GM20431 (cell line): Measurements from ENCODE around the gene TACR2.

Experiments used
- in situ Hi-C: fragments of 300-500 bp; cut with MseI, MboI; formaldehyde crosslinking; loops from one replicate; pipeline ENCODE4 v1.15.0; 2020; ENCODE audit warnings: low sequenced_read_pairs; ENCODE audit not compliant: unreplicated experiment

TACR2 gene

DNA sequence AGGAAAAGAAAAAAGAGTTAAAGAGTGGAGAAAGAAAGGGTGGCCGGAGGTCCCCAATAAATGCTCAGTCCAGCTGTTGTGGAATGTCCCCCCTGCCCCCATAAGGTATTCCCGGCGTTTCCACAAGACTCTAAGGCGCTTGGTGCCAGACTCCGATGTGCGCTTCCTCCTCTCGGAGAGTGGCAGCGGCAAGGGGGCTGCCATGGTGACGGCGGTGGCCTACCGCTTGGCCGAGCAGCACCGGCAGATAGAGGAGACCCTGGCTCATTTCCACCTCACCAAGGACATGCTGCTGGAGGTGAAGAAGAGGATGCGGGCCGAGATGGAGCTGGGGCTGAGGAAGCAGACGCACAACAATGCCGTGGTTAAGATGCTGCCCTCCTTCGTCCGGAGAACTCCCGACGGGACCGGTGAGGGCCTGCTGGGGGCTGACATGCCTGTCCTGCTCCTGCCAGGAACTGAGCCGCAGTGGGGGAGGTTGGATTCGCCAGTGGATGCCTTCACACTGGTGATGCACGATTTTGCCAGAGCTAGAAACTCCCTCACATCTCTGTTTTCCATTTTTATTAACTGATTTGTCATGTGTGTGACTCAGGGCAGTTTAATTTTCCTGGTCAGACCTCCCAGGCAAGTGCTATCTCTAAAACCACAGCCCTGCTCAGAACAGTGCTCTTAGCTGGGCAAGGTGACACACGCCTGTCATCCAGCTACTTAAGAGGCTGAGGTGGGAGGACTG lies 34.2 kb downstream of the TACR2 start:
- in situ Hi-C loops = loop anchor here (25.0 kb wide), 1 partner anchor 370 kb away; no protein-coding TSS in a partner anchor

DNA sequence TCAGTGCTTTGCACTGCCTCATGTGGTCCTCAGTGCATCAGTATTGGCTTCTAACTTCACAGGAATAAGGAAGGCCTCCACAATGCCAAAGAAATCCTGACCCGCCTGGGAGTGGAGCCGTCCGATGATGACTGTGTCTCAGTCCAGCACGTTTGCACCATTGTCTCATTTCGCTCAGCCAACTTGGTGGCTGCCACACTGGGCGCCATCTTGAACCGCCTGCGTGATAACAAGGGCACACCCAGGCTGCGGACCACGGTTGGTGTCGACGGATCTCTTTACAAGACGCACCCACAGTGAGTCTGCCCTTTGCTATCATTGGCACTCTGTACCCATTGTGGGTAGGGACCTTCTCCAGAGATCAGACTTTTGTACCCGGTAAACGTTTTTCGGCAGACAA lies 36.9 kb downstream of the TACR2 start:
- in situ Hi-C loops = loop anchor here (25.0 kb wide), 1 partner anchor 367 kb away; no protein-coding TSS in a partner anchor

DNA sequence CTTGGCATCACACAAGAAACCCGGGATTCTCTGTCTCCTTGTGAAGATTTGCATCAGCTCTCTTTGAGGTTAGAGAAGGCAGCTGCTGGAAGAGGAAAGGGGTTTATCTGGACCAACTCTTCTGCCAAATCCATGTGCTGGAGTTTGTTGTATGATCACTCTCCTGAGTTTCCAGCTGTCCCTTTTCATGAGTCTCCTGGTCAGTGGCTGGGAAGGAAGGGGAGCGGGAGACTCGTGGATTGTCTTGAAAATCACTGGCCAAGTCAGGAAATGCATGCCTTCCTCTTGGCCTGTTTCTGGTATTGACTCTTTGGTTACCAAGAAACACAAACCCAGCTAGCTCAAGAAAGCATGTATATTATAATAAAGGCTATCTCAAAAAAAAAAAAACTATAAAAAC lies 38.8 kb downstream of the TACR2 start:
- in situ Hi-C loops = loop anchor here (25.0 kb wide), 1 partner anchor 366 kb away; no protein-coding TSS in a partner anchor

DNA sequence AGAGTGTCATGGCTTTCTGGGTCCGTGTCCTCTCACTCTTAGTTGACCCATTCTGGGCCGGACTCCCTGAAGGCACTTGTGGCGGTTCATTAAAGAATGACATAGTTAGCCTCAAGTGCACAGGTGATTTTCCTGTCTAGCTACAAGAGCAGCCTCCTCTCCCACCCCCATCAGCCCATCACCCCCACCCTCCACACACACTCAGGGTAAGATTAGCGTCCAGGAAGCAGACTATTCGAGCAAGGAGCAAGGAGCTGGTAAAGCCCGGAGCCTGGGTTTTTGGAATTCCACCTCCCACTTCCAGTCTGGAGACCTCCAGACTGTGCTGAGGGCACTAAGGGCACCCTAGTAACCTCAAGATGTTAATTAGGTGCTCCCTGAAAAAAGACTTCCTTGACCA lies 39.5 kb downstream of the TACR2 start:
- in situ Hi-C loops = loop anchor here (25.0 kb wide), 1 partner anchor 365 kb away; no protein-coding TSS in a partner anchor

DNA sequence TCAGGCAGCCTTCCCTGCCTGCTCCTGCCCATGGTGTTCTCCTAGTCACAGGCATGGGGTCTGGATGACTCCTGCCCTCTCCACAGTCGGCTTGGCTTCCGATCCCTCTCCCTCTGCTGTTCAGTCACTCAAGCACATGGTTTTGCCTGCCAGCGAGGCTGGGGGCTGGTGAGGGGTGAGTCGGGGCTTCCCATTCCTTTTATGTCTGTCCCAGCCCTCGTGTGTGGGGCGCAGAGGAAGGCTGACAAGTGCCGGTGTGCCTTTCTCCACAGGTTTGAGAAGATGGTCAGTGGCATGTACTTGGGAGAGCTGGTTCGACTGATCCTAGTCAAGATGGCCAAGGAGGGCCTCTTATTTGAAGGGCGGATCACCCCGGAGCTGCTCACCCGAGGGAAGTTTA lies 40.1 kb downstream of the TACR2 start:
- in situ Hi-C loops = loop anchor here (25.0 kb wide), 1 partner anchor 364 kb away; no protein-coding TSS in a partner anchor

DNA sequence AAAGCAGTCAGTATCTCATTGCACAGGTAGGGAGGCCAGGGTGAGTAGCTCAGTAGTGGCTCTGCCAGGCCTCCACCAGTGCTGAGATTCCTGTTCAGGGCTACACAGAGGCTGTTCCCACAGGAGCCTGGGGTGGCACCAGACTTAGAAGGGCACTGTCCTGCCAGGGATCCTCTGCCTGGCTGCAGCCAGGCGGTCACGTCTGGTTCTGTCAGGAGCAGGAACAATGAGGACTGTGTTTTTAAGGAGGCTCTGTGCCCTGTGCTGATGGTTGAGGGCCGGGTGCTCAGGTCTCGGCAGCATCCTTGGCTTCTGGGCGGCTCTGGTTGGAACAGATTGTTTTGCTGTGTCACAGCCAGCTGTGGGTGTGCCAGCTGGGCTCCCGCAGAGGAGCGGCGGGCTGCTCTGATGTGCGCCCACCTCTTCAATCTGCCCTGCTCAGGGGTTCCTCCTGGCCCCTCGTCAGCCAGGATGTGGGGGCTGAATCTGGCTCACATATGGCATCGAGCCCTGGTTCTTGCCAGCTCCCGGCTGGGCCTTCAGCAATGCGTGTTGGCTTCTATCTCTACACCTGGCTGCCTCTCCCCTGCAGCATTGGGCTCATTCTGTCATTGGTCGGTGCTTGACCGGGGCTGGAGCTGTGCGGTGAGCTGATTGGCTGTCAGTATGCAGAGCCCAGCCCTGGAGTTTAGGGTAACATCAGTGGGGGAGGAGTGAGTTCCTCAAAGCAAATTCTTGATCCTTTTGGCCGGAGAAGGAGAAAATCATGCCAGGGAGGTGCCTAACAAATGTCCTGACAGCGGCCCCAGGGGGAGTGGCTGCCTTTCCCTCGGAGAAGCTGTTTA lies 41.2 kb downstream of the TACR2 start:
- in situ Hi-C loops = loop anchor here (25.0 kb wide), 1 partner anchor 363 kb away; no protein-coding TSS in a partner anchor

DNA sequence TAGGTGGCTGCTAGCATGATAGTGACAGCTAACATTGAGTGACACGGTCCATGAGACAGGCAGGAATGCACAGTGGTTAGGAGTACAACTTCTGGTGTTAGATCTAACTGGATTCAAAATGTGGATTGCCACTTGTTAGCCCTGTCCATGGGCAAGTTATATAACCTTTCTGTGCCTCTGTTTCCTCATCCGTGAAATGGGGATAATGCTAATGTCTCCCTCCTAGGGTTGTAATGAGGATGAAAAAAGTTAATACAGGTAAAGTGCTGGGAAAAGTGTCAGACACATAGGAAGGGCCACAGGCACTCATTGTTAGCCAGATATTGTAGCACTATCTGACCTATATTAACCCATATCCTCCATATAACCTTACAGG lies 41.8 kb downstream of the TACR2 start:
- in situ Hi-C loops = loop anchor here (25.0 kb wide), 1 partner anchor 363 kb away; no protein-coding TSS in a partner anchor

DNA sequence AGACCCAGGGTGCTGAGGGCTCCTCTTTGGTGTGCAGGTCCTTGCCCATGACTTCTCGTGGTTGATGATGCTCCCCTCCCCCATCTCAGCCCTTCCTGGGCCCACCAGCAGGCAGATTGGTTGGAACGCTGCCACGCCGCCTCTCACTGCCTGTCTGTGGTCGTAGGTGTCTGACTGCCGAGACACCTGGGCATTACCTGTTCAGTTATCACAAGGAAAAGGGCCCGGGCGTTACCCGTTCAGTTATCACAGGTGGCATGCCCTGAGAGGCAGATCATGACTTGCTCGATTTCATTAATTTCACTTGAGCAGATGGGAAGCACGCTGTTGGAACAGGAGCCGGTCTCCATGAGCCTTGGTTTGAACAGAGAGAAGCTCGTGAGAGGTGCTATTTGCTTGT lies 42.5 kb downstream of the TACR2 start:
- in situ Hi-C loops = no loop called here

DNA sequence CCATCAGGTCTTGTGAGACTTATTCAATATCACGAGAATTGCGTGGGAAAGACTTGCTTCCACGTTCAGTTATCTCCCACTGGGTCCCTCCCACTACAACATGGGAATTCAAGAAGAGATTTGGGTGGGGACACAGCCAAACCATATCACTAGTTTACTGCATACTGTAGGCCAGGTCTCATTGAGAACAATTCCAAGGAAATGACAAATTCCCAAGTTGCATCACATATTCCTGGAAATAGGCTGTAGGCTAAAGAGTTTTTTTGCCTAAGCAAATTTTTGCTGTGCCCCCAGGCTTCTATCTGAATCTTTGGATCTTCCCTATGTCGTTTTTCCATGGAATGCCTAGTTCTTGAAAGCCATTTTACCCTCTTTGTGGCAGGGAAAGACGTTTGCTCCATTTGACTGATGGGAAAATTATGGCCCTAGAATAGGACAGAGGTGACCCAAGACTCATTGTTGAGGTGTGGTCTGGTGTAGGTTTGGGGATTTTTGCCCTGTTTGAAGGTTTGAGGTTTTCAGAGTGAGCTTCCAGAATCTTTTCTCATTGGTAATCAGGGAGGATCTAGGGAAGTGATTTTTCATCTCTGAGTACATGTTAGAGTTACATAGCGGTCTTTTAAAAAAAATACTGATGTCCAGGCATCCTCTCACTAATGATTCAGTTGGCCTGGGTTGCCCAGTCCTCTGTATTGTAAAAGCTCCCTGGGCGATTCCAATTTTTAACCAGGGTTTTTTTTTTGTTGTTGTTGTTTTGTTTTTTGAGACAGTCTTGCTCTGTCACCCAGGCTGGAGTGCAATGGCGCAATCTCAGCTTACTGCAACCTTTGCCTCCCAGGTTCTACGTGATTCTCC lies 44.4 kb downstream of the TACR2 start:
- in situ Hi-C loops = no loop called here

DNA sequence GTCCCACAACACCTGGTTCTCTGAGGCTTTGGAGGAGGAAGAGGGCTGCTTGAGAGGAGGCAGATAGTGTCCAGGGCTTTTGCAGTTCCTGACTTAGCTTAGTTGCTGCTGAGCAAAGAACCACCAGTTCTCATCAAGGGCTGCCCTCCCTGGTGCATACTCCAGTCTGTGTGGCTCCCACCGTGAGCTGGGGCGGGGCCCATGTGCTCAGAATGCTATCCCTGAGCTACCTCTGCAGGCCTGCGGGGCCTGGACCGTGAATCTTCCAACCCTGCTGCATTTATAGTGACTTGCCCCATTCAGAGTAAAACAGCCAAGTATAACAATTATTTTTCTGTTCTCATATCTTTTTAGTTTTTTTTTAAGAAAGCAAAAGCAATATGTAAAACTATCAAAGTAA lies 49.2 kb downstream of the TACR2 start:
- in situ Hi-C loops = no loop called here

DNA sequence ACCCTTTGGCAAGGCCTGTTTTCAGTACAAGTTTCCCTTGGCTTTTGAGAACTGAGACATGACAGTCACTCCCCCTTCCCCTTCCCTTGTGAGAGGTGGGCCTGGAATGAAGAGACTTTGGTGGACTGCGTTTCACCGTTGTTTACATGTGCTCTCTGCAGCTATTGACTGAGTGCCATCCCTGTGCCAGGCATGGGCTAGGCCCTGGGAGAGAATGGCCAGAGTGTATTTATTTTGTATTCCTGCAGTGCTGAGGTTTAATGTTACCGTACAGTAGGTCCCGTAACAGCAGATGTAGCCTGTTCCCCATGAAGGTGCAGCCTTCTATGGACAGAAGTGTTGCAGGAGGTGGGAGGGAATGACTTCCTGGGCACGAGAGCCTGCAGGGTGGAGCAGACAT lies 50.0 kb downstream of the TACR2 start:
- in situ Hi-C loops = no loop called here

DNA sequence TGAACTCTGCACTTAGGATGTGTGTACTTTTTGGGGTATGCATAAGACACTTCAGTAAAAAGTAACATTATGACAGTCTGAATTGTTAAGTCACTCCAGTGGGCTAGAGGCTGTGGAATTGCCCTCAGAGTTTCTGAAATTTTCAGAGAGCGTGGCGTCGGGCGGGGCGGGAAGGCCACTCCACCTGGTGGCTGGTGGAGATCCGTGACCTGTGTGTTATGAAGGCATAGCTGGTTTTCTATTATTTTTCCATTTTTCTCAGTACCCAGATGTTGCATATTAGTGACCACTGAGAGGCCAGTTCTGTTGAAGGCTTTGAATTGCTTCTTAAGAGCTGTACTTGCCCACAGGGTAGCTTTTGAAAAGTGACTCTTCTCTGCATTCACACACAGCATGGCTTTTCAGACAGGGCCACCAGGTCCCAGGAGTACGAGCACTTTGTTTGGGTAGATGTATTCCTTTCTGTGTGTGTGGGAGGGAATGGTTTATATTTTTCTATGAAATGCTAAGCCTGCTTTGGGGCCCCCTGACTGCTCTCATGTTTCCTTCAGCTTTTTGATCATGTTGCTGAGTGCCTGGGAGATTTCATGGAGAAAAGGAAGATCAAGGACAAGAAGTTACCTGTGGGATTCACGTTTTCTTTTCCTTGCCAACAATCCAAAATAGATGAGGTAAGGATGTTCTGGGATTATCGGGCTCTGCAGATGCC lies 52.3 kb downstream of the TACR2 start:
- in situ Hi-C loops = no loop called here

DNA sequence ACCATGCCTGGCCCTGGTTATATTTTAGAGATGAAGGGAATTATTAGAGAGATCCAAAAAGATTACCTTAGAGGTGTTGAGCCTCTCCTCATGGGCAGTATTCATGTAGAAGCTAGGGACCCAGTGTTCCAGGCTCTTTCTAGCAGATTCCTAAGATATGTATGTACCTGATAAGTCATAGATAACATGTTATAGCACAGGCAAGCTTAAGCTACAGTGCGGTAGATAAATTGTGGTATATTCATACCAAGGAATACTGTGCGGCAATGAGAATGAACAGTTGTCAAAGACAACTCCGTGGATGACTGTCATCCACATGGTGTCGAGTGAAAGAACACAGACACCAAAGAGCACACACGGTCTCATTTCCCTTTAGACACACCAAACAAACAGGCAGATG lies 53.1 kb downstream of the TACR2 start:
- in situ Hi-C loops = no loop called here

DNA sequence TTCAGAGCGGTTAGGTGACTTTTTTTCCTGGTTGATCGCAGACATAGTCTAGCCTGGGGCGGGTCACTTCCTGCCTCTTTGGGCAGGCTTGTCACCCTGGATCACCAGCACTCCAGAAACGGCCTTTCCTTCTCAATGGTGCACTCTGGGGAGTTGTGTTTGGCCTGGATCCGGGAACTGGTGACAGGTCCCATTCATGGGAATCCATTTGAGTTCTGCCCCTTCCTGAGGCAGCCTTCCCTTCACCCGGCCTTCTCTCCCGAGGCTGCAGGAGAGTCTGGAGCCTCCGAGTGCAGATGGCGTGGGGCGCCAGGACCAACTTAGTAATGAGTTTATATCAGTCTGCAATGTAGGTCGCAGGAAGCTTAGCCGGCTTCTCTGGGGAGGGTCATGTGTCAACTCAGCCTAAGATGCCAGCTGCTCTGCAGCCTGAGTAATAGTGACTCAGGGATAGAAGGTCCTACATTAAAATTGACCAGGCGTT lies 54.2 kb downstream of the TACR2 start:
- in situ Hi-C loops = no loop called here

DNA sequence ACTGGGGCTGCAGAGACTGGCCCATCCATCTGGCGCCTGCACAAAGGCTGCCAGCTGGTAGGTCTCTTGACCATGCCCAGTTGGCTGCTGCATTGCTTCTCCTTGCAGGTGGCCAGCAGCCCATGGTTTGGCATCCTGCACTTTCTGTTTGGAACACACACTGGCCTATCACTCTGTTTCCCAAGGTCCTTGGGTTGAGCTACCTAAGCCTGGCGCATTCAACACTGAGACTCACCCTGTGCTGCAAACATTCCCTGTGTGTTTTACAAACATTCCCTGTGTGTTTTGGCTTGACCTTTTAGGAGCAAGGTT lies 55.5 kb downstream of the TACR2 start:
- in situ Hi-C loops = no loop called here

DNA sequence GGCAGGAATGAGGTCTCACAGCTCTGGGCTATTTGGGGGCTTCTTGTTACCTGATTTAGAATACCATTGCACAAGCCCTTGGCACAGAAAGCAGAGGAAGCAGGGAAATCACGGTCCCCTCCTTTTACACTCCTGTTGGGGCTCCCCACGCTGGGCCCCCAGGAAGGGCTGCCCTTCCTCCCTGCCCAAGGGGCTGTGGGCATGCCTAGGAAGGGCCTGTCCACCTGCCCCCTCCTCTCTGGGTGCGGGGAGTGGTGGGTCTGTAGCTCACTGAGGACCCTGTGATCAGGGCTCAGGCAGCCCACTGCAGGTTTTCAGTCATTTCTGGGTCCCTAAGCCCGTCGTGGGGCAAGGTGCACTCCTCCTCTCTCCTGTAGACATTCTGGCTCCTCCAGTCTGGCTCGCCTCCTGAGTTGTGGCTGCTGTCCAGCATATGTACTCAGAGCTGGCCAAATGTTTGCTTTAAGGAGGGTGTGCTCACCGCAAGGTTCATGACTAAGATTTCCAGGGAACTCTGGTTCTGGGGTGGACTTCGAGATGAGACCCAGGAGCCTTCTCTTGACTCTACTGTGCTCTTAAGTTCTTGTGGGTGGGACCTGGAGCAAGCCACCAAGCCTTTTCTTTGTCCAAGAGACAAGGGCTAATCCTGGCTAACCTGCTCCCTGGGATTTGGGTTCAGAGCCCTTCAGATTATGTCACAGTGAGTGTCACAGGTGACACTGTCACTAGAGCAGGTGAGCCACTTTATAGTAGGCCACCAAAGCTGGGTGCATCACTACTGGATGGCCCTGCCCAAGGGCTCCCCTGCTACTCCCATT lies 56.0 kb downstream of the TACR2 start:
- in situ Hi-C loops = no loop called here

DNA sequence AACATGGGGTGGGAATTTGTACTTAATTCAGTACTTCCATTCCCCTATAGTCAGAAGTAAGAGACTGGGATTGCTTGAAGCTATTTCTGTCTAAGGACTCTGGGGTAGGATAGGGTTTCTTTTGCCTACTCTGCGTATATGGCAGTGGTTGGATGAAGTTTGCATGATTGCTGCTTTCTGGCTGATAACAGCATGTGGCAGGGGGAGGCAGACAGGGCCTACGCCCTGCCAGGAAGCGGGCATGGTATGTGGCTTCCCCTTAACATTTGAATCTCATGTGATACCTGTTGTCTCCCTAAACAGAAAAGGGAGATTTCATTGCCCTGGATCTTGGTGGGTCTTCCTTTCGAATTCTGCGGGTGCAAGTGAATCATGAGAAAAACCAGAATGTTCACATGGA lies 57.1 kb downstream of the TACR2 start:
- in situ Hi-C loops = no loop called here

DNA sequence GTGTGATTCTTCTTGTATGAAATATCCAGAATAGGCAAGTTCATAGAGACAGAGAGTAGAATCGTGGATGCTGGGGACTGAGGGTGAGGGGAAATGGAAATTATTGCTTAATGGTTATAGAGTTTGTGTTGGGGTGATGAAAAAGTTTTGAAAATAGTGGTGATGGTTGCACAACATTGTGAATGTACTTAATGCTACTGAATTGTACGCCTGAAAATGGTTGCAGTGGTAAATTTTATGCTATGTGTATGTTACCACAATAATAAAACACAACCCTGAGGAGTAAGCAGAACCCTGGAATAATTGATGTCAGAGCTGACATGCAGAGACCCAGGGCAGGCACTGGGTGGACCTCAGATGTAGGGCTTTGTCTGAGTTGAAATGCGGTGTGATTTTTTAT lies 57.6 kb downstream of the TACR2 start:
- in situ Hi-C loops = no loop called here
